ENCODE measurements around the gene GASK1B.

The GASK1B gene

DNA sequence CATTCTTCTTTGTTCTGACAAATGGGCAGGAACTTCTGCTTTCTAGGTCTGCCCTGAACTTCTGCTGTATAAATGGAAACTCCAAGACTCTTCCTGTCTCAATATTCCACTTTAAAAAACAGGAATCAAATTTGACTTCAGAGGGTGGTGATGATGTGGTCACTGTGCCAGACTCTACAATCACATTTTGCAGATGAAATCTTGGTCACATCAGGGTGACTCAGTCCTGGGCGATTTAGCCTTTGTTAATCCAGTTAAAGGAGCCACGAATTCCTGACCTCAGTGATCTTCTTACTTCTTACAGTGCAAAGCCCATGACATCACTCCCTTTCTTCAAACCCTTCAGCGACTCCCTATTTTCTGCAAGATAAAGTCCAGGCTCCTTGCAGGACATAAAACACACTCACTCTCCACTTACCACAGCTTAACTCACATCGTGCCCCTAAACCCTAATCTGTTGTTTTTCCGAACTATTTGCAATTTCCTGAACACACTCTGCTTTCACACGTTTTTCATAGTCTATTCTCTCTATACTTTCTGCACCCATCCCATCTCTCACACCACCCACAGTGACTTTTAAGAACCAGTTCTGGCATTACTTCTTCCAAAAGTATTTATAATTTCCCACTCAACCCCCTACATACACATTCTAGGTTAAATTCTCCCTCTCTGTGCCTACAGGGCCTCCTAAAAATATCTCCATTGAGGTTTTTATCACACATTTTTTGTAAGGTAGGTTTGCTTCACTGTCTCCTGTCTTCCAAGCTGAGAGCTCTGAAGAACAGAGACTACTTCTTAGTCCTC, 11.1 kb downstream of the GASK1B start:
- Histone ChIP-seq H3K36me3 (ENCODE audit: insufficient read depth, low read depth, low read length) (no peaks in the 10 kb centered on the region), H3K27ac (ENCODE audit: low read length) (no peak overlapping the region), H3K9ac (ENCODE audit: low read depth, low read length) (no peak overlapping the region), H3K9me3 (ENCODE audit: insufficient read depth, low read depth, low read length) (no peaks in the 10 kb centered on the region), H3K4me3 (ENCODE audit: low read length) (no peak overlapping the region), H3K27me3 (ENCODE audit: insufficient read depth, low read length) (no peaks in the 10 kb centered on the region), H3K4me1 (ENCODE audit: insufficient read depth, low read length) (peaks cover 3% of the 10 kb centered on the region; the same call in 1 of the 2 replicates)

DNA sequence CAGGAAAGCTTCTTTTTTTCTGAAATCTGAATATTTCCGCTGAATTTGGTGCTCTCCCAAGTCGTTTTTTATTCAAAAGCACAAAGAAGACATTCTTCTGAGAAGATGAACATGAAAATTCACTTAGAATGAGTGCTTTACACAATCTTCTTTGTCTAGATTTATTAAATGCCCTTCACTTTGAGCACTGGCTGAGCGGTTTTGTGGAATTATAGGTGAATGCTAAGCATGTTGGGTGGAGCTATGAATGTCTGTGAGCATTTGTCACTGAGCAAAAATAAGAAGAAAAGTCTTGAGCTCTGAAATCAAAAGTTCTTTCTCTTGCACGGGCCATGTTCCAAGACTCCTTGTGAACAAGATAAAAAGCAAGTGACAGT, 13.1 kb downstream of the GASK1B start:
- H3K4me3 ChIP-seq (ENCODE audit: low read length) = no peak overlapping the region
- H3K27ac ChIP-seq (ENCODE audit: low read length) = no peak overlapping the region

GRCh38 chr4:158159054-158159717, 13.6 kb downstream of the GASK1B start:
- Histone ChIP-seq H3K36me3 (ENCODE audit: insufficient read depth, low read depth, low read length) (no peaks in the 10 kb centered on the region), H3K9ac (ENCODE audit: low read depth, low read length) (no peak overlapping the region), H3K4me3 (ENCODE audit: low read length) (no peak overlapping the region), H3K27ac (ENCODE audit: low read length) (no peak overlapping the region), H3K27me3 (ENCODE audit: insufficient read depth, low read length) (no peaks in the 10 kb centered on the region), H3K4me1 (ENCODE audit: insufficient read depth, low read length) (peaks cover 3% of the 10 kb centered on the region; the same call in 1 of the 2 replicates), H3K9me3 (ENCODE audit: insufficient read depth, low read depth, low read length) (no peaks in the 10 kb centered on the region)

More for the DNA sequence above, 13.1 kb downstream of the GASK1B start:
- Histone ChIP-seq H3K36me3 (ENCODE audit: insufficient read depth, low read depth, low read length) (no peaks in the 10 kb centered on the region), H3K9me3 (ENCODE audit: insufficient read depth, low read depth, low read length) (no peaks in the 10 kb centered on the region), H3K27me3 (ENCODE audit: insufficient read depth, low read length) (no peaks in the 10 kb centered on the region), H3K4me1 (ENCODE audit: insufficient read depth, low read length) (peaks cover 3% of the 10 kb centered on the region; the same call in 1 of the 2 replicates), H3K9ac (ENCODE audit: low read depth, low read length) (no peak overlapping the region)

DNA sequence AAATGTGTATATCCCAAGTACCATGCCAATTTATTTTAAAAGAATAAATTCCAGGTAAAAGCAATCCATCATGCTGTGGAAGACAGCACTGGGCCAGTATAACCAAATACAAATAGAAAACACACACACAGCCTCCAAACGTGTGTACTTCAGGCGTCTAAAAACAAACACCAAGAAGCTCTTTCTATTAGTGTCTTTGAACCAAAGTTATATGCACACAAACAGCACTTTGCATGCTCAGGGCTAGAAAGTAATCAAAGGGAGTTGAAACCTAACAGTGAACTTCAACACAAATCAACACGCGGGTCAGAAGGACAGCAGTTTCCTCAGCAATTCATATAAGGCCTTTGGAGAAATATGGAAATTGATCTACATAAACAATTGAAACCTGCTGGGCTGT, 15.4 kb downstream of the GASK1B start:
- Histone ChIP-seq H3K27ac (ENCODE audit: low read length) (no peak overlapping the region), H3K9ac (ENCODE audit: low read depth, low read length) (no peak overlapping the region), H3K4me1 (ENCODE audit: insufficient read depth, low read length) (peaks cover 3% of the 10 kb centered on the region; the same call in 1 of the 2 replicates), H3K27me3 (ENCODE audit: insufficient read depth, low read length) (no peaks in the 10 kb centered on the region), H3K9me3 (ENCODE audit: insufficient read depth, low read depth, low read length) (no peaks in the 10 kb centered on the region), H3K36me3 (ENCODE audit: insufficient read depth, low read depth, low read length) (no peaks in the 10 kb centered on the region), H3K4me3 (ENCODE audit: low read length) (no peak overlapping the region)

- Histone ChIP-seq H3K4me3 (ENCODE audit: low read length) (no peak overlapping the region), H3K4me1 (ENCODE audit: insufficient read depth, low read length) (peaks cover 3% of the 10 kb centered on the region; the same call in 1 of the 2 replicates), H3K9me3 (ENCODE audit: insufficient read depth, low read depth, low read length) (no peaks in the 10 kb centered on the region), H3K27me3 (ENCODE audit: insufficient read depth, low read length) (no peaks in the 10 kb centered on the region), H3K9ac (ENCODE audit: low read depth, low read length) (no peak overlapping the region), H3K36me3 (ENCODE audit: insufficient read depth, low read depth, low read length) (no peaks in the 10 kb centered on the region), H3K27ac (ENCODE audit: low read length) (no peak overlapping the region)
These were observed 17.0 kb downstream of the GASK1B start for GRCh38 chr4:158155656-158156356.

- H3K27me3 ChIP-seq (ENCODE audit: insufficient read depth, low read length) = no peaks in the 10 kb centered on the region
- H3K36me3 ChIP-seq (ENCODE audit: insufficient read depth, low read depth, low read length) = no peaks in the 10 kb centered on the region
- H3K9ac ChIP-seq (ENCODE audit: low read depth, low read length) = no peak overlapping the region
- H3K9me3 ChIP-seq (ENCODE audit: insufficient read depth, low read depth, low read length) = no peaks in the 10 kb centered on the region
- H3K4me1 ChIP-seq (ENCODE audit: insufficient read depth, low read length) = no peaks in the 10 kb centered on the region
- no peak overlapping the region for H3K4me3 ChIP-seq (ENCODE audit: low read length)
- H3K27ac ChIP-seq (ENCODE audit: low read length) = no peak overlapping the region
These were observed 25.7 kb downstream of the GASK1B start for GRCh38 chr4:158147151-158147550.

DNA sequence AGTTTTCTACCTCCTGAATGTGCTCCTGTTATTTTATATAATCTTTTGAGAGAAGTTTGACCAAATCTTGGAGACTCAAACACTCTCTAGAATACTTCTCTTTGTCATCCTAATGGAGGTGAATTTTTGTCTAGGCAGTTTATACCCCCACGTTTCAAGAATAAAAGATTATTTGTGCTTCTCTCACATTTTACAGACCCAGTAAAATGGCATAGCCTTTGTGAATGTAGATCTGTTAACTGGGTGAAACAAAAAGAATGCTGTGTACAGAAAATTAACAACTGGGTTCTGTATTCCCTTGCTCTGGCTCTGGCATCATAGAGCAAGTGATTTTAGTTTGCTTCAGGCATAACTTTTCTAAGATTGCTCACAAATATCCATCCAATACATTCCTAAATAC, 26.1 kb downstream of the GASK1B start:
- no peaks in the 10 kb centered on the region for H3K36me3 ChIP-seq (ENCODE audit: insufficient read depth, low read depth, low read length)
- H3K9me3 ChIP-seq (ENCODE audit: insufficient read depth, low read depth, low read length) = no peaks in the 10 kb centered on the region
- H3K27ac ChIP-seq (ENCODE audit: low read length) = no peak overlapping the region
- no peak overlapping the region for H3K4me3 ChIP-seq (ENCODE audit: low read length)
- no peaks in the 10 kb centered on the region for H3K4me1 ChIP-seq (ENCODE audit: insufficient read depth, low read length)
- H3K9ac ChIP-seq (ENCODE audit: low read depth, low read length) = no peak overlapping the region
- no peaks in the 10 kb centered on the region for H3K27me3 ChIP-seq (ENCODE audit: insufficient read depth, low read length)

- H3K27me3 ChIP-seq (ENCODE audit: insufficient read depth, low read length) = no peaks in the 10 kb centered on the region
- H3K36me3 ChIP-seq (ENCODE audit: insufficient read depth, low read depth, low read length) = no peaks in the 10 kb centered on the region
- no peak overlapping the region for H3K9ac ChIP-seq (ENCODE audit: low read depth, low read length)
- H3K4me3 ChIP-seq (ENCODE audit: low read length) = no peak overlapping the region
- no peaks in the 10 kb centered on the region for H3K9me3 ChIP-seq (ENCODE audit: insufficient read depth, low read depth, low read length)
- H3K4me1 ChIP-seq (ENCODE audit: insufficient read depth, low read length) = no peaks in the 10 kb centered on the region
- H3K27ac ChIP-seq (ENCODE audit: low read length) = no peak overlapping the region
These were observed 33.7 kb downstream of the GASK1B start for GRCh38 chr4:158139086-158139485.

GRCh38 chr4:158134222-158134621, 38.6 kb downstream of the GASK1B start:
- H3K36me3 ChIP-seq (ENCODE audit: insufficient read depth, low read depth, low read length) = no peaks in the 10 kb centered on the region
- H3K27ac ChIP-seq (ENCODE audit: low read length) = no peak overlapping the region
- no peak overlapping the region for H3K4me3 ChIP-seq (ENCODE audit: low read length)
- no peaks in the 10 kb centered on the region for H3K4me1 ChIP-seq (ENCODE audit: insufficient read depth, low read length)
- H3K27me3 ChIP-seq (ENCODE audit: insufficient read depth, low read length) = no peaks in the 10 kb centered on the region
- no peaks in the 10 kb centered on the region for H3K9me3 ChIP-seq (ENCODE audit: insufficient read depth, low read depth, low read length)
- H3K9ac ChIP-seq (ENCODE audit: low read depth, low read length) = no peak overlapping the region

- no peaks in the 10 kb centered on the region for H3K9me3 ChIP-seq (ENCODE audit: insufficient read depth, low read depth, low read length)
- H3K4me3 ChIP-seq (ENCODE audit: low read length) = no peak overlapping the region
- no peak overlapping the region for H3K9ac ChIP-seq (ENCODE audit: low read depth, low read length)
- H3K27me3 ChIP-seq (ENCODE audit: insufficient read depth, low read length) = no peaks in the 10 kb centered on the region
- no peaks in the 10 kb centered on the region for H3K36me3 ChIP-seq (ENCODE audit: insufficient read depth, low read depth, low read length)
- H3K27ac ChIP-seq (ENCODE audit: low read length) = no peak overlapping the region
- no peaks in the 10 kb centered on the region for H3K4me1 ChIP-seq (ENCODE audit: insufficient read depth, low read length)
These were observed 39.3 kb downstream of the GASK1B start for GRCh38 chr4:158133551-158133950.

DNA sequence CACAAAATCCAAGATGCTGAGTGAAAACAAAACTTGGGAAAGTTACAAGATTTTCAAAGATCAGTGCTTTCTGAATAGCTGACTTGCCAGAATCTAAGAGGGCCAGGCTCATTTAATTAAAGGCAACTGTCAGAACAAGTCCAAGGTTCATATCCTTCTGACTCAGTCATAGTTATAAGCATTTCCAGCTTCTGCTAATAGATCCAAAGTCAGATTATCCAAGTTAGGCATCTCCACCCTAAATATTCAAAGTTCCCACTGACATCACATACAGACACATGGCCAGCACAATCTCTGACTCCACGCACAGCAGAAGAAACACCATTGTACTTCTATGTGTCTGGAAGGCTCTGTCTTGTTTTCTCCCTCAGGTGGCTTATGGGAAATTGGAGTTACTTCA, 41.8 kb downstream of the GASK1B start:
- no peak overlapping the region for H3K9ac ChIP-seq (ENCODE audit: low read depth, low read length)
- no peaks in the 10 kb centered on the region for H3K9me3 ChIP-seq (ENCODE audit: insufficient read depth, low read depth, low read length)
- no peak overlapping the region for H3K27ac ChIP-seq (ENCODE audit: low read length)
- H3K4me1 ChIP-seq (ENCODE audit: insufficient read depth, low read length) = peaks cover 1% of the 10 kb centered on the region; the same call in 1 of the 2 replicates
- H3K27me3 ChIP-seq (ENCODE audit: insufficient read depth, low read length) = no peaks in the 10 kb centered on the region
- no peaks in the 10 kb centered on the region for H3K36me3 ChIP-seq (ENCODE audit: insufficient read depth, low read depth, low read length)
- no peak overlapping the region for H3K4me3 ChIP-seq (ENCODE audit: low read length)

Data from iPS-20b (cell line).